ENCODE results near the gene SKA3. TPM values are rescaled to one million over a fixed set of nuclear protein-coding genes. Genes with fewer than 3 reads are reported as not detected.
A peak's percentile ranks its signal among the peaks of the same experiment; 100 is the strongest.
"Not testable (repeated sequence)": the region's sequence is repeated elsewhere in the genome, so short reads cannot be mapped to it uniquely, and the experiment has no call there.

SKA3 gene
- total RNA-seq, 1 experiment from 2014 or later: 18.9 TPM

- Histone ChIP-seq H4K20me1 (ENCODE audit: insufficient read depth) (no peaks in the 10 kb centered on the region), H3K36me3 (ENCODE audit: low read depth) (no peaks in the 10 kb centered on the region; the same call in 1 of the 2 replicates), H3K9me2 (ENCODE audit: insufficient read depth) (no peaks in the 10 kb centered on the region), H3K4me1 (replicated peaks; ENCODE audit: insufficient read depth) (peaks cover 15% of the 10 kb centered on the region; the same call in 1 of the 2 replicates), H3F3A (ENCODE audit: insufficient read depth, low read depth) (peaks cover 34% of the 10 kb centered on the region), H2AFZ (peak overlapping the region; percentile 86), H3K4me3 (peak overlapping the region; percentile 84), H3K27me3 (ENCODE audit: insufficient read depth, low read depth) (no peaks in the 10 kb centered on the region), H3K9me3 (ENCODE audit: insufficient read depth, low read depth) (no peaks in the 10 kb centered on the region), H3K79me2 (ENCODE audit: low read depth) (peaks cover 60% of the 10 kb centered on the region), H3K4me2 (peak overlapping the region; percentile 99), H3K27ac (peak overlapping the region; percentile 81)
- no peak for DNase-seq
- TF ChIP-seq EZH2 (IDR thresholded peaks at IDR 0.05; ENCODE audit: low read depth) (no peak), CTCF (conservative IDR thresholded peaks at IDR 0.05) (no peak)
- TSS peak; percentile 80 for BruUV-seq (replicated peaks)
- intact Hi-C loops (cut with micrococcal nuclease; ENCODE audit: unreplicated experiment): loop anchor here (2.0 to 5.0 kb wide), 2 partner anchors 116 to 280 kb away; partner anchors contain the start of genes LATS2 and ZDHHC20
- ChIA-PET POLR2A (ENCODE audit: unreplicated experiment) (interaction anchor here (0.6 to 0.9 kb wide), 2 partner anchors 46 to 196 kb away, joined by 3 to 4 read pairs; no protein-coding TSS in a partner anchor), CTCF (no interaction called here)
These were observed 581 bp upstream of the SKA3 start for GRCh38 chr13:21176982-21177284.

GRCh38 chr13:21175656-21176214, 617 bp downstream of the SKA3 start:
- ChIA-PET CTCF (no interaction called here), POLR2A (ENCODE audit: unreplicated experiment) (interaction anchor here (0.7 to 0.8 kb wide), 4 partner anchors 10 to 984 kb away, joined by 3 to 8 read pairs (median 4); no protein-coding TSS in a partner anchor)
- Histone ChIP-seq H3K9me2 (ENCODE audit: insufficient read depth) (no peaks in the 10 kb centered on the region), H3K27me3 (ENCODE audit: insufficient read depth, low read depth) (no peaks in the 10 kb centered on the region), H3F3A (ENCODE audit: insufficient read depth, low read depth) (peaks cover 37% of the 10 kb centered on the region), H3K4me3 (peak overlapping the region; percentile 84), H3K36me3 (ENCODE audit: low read depth) (no peaks in the 10 kb centered on the region; the same call in 1 of the 2 replicates), H3K4me2 (peak overlapping the region; percentile 99), H3K4me1 (replicated peaks; ENCODE audit: insufficient read depth) (peaks cover 15% of the 10 kb centered on the region; the same call in 1 of the 2 replicates), H4K20me1 (ENCODE audit: insufficient read depth) (no peaks in the 10 kb centered on the region), H3K27ac (peak overlapping the region; percentile 81), H3K79me2 (ENCODE audit: low read depth) (peaks cover 64% of the 10 kb centered on the region), H3K9me3 (ENCODE audit: insufficient read depth, low read depth) (no peaks in the 10 kb centered on the region), H2AFZ (peak overlapping the region; percentile 86)
- peak in 1 of 2 experiments; percentile 50 for DNase-seq
- intact Hi-C loops (cut with micrococcal nuclease; ENCODE audit: unreplicated experiment): loop anchor here (2.0 to 5.0 kb wide), 2 partner anchors 115 to 282 kb away; partner anchors contain the start of genes LATS2 and ZDHHC20
- TSS peak; percentile 71 for BruUV-seq (replicated peaks)
- TF ChIP-seq EZH2 (IDR thresholded peaks at IDR 0.05; ENCODE audit: low read depth): no peak
- TF ChIP-seq CTCF (conservative IDR thresholded peaks at IDR 0.05): no peak

- Histone ChIP-seq H3K79me2 (ENCODE audit: low read depth) (peaks cover 68% of the 10 kb centered on the region), H3F3A (ENCODE audit: insufficient read depth, low read depth) (peaks cover 26% of the 10 kb centered on the region), H3K4me1 (replicated peaks; ENCODE audit: insufficient read depth) (peaks cover 15% of the 10 kb centered on the region; the same call in 1 of the 2 replicates)
- H3K9me3 ChIP-seq (ENCODE audit: insufficient read depth, low read depth); CTCF ChIA-PET; H3K4me2 ChIP-seq; intact Hi-C loops (cut with micrococcal nuclease; ENCODE audit: unreplicated experiment); BruUV-seq (replicated peaks); H3K27me3 ChIP-seq (ENCODE audit: insufficient read depth, low read depth); DNase-seq; H2AFZ ChIP-seq; H3K27ac ChIP-seq; H4K20me1 ChIP-seq (ENCODE audit: insufficient read depth); POLR2A ChIA-PET (ENCODE audit: unreplicated experiment); H3K36me3 ChIP-seq (ENCODE audit: low read depth); H3K9me2 ChIP-seq (ENCODE audit: insufficient read depth); H3K4me3 ChIP-seq: not testable (repeated sequence)
These were observed 2.6 kb downstream of the SKA3 start for GRCh38 chr13:21173767-21174166.
